Measurements from ENCODE around the gene PLCH1.

The PLCH1 gene

GRCh38 chr3:155377847-155378246 is 367.0 kb downstream of the PLCH1 start (continued):
- TF ChIP-seq CSRNP3 (CRISPR knock-in tag; IDR thresholded peaks at IDR 0.05), result no peak
- TF ChIP-seq CSDC2 (CRISPR knock-in tag; IDR thresholded peaks at IDR 0.05), result no peak
- no peak for TF ChIP-seq TCF4 (CRISPR knock-in tag; IDR thresholded peaks at IDR 0.05; ENCODE audit: borderline replicate concordance)
- no peak for TF ChIP-seq ZNF565 (CRISPR knock-in tag; conservative IDR thresholded peaks at IDR 0.05; ENCODE audit: low read depth)

GRCh38 chr3:155377071-155377470 is 367.8 kb downstream of the PLCH1 start:
- TF ChIP-seq PPARA (CRISPR knock-in tag; IDR thresholded peaks at IDR 0.05; ENCODE audit: borderline replicate concordance) (no peak), GLIS3 (CRISPR knock-in tag; IDR thresholded peaks at IDR 0.05) (no peak), TSHZ2 (CRISPR knock-in tag; IDR thresholded peaks at IDR 0.05) (no peak), PATZ1 (CRISPR knock-in tag; IDR thresholded peaks at IDR 0.05; ENCODE audit: borderline replicate concordance) (no peak), TCF4 (CRISPR knock-in tag; IDR thresholded peaks at IDR 0.05; ENCODE audit: borderline replicate concordance) (no peak), ZNF8 (CRISPR knock-in tag; IDR thresholded peaks at IDR 0.05) (no peak), ZFP30 (CRISPR knock-in tag; IDR thresholded peaks at IDR 0.05) (no peak), CSRNP3 (CRISPR knock-in tag; IDR thresholded peaks at IDR 0.05) (no peak), ZNF70 (CRISPR knock-in tag; IDR thresholded peaks at IDR 0.05) (no peak), TOX (CRISPR knock-in tag; IDR thresholded peaks at IDR 0.05; ENCODE audit: borderline replicate concordance) (no peak), BACH2 (CRISPR knock-in tag; IDR thresholded peaks at IDR 0.05; ENCODE audit: borderline replicate concordance) (no peak), ZC3H10 (CRISPR knock-in tag; IDR thresholded peaks at IDR 0.05) (no peak)
- ATAC-seq, result no peak

GRCh38 chr3:155372281-155372680 is 372.6 kb downstream of the PLCH1 start:
- no peak for ATAC-seq
- TF ChIP-seq CSRNP3 (CRISPR knock-in tag; IDR thresholded peaks at IDR 0.05) (no peak), PATZ1 (CRISPR knock-in tag; IDR thresholded peaks at IDR 0.05; ENCODE audit: borderline replicate concordance) (no peak), ZNF70 (CRISPR knock-in tag; IDR thresholded peaks at IDR 0.05) (no peak), RARB (CRISPR knock-in tag; IDR thresholded peaks at IDR 0.05) (no peak), CSDC2 (CRISPR knock-in tag; IDR thresholded peaks at IDR 0.05) (no peak), ZC3H10 (CRISPR knock-in tag; IDR thresholded peaks at IDR 0.05) (no peak), OSR1 (CRISPR knock-in tag; IDR thresholded peaks at IDR 0.05) (no peak), ZFP30 (CRISPR knock-in tag; IDR thresholded peaks at IDR 0.05) (no peak), GLIS3 (CRISPR knock-in tag; IDR thresholded peaks at IDR 0.05) (no peak), ZNF565 (CRISPR knock-in tag; conservative IDR thresholded peaks at IDR 0.05; ENCODE audit: low read depth) (no peak), CREB5 (CRISPR knock-in tag; IDR thresholded peaks at IDR 0.05; ENCODE audit: low read depth) (no peak), BACH2 (CRISPR knock-in tag; IDR thresholded peaks at IDR 0.05; ENCODE audit: borderline replicate concordance) (no peak), ARNTL (CRISPR knock-in tag; IDR thresholded peaks at IDR 0.05; ENCODE audit: borderline replicate concordance, low read depth) (no peak), POU6F1 (CRISPR knock-in tag; IDR thresholded peaks at IDR 0.05; ENCODE audit: borderline replicate concordance, low read depth) (no peak), ISL1 (CRISPR knock-in tag; IDR thresholded peaks at IDR 0.05) (no peak)
